Osteoblast (primary cell): ENCODE measurements around the gene RIMBP2. TPM values are rescaled to one million over a fixed set of nuclear protein-coding genes. Genes with fewer than 3 reads are reported as not detected.

Source experiments
- DNase-seq: peaks from one replicate; pipeline ENCODE4 v3.0.0; 2011; ENCODE audit warnings: low spot score, mixed read lengths; ENCODE audit not compliant: insufficient read length; ENCODE audit errors: missing footprints
- H2AFZ ChIP-seq: 2 replicates; pipeline ENCODE4 v1.6.0; 2011; ENCODE audit warnings: mild to moderate bottlenecking, low read length
- H3K27ac ChIP-seq: 2 replicates; pipeline ENCODE4 v1.5.1; 2011; ENCODE audit warnings: mild to moderate bottlenecking, low read depth, low read length, moderate library complexity
- H3K27me3 ChIP-seq: 2 replicates; pipeline ENCODE4 v1.6.0; 2012; ENCODE audit warnings: mild to moderate bottlenecking, control low read depth, inconsistent platforms, low read length, moderate library complexity; ENCODE audit not compliant: insufficient read depth
- H3K36me3 ChIP-seq: 2 replicates; pipeline ENCODE4 v1.5.1; 2011; ENCODE audit warnings: mild to moderate bottlenecking, low read length, control low read depth, moderate library complexity; ENCODE audit not compliant: insufficient read depth
- H3K4me1 ChIP-seq: 2 replicates; pipeline ENCODE4 v1.5.1; 2011; ENCODE audit warnings: mild to moderate bottlenecking, low read length, control low read depth, moderate library complexity; ENCODE audit not compliant: insufficient read depth
- H3K4me2 ChIP-seq: 2 replicates; pipeline ENCODE4 v1.6.0; 2011; ENCODE audit warnings: mild to moderate bottlenecking, low read length; ENCODE audit not compliant: insufficient read depth
- H3K4me3 ChIP-seq: fragments of 200-600 bp; sonication (generic); 3 replicates; pipeline ENCODE4 v1.5.1; 2012; ENCODE audit warnings: mild to moderate bottlenecking, low read length, inconsistent platforms; ENCODE audit not compliant: insufficient read depth
- H3K79me2 ChIP-seq: 2 replicates; pipeline ENCODE4 v1.6.0; 2012; ENCODE audit warnings: mild to moderate bottlenecking, low read length, control low read depth, inconsistent platforms; ENCODE audit not compliant: insufficient read depth
- H3K9me3 ChIP-seq: 2 replicates; pipeline ENCODE4 v1.5.1; 2011; ENCODE audit warnings: low read depth, low read length, control low read depth
- H4K20me1 ChIP-seq: 2 replicates; pipeline ENCODE4 v1.6.0; 2012; ENCODE audit warnings: mild to moderate bottlenecking, low read length, control low read depth; ENCODE audit not compliant: insufficient read depth
- total RNA-seq: library from RNA; depleted of rRNA; stranded (reverse); fragments of >200 nt; gene quantifications from 2 replicates; pipeline ENCODE4 v1.2.3, GENCODE V29; 2012
- TF ChIP-seq, protein P1 (sequence below): IDR thresholded peaks from 2 replicates; pipeline ENCODE4 v1.5.1; 2011; ENCODE audit warnings: mild to moderate bottlenecking, low read depth, low read length, moderate library complexity; ENCODE audit errors: extremely low read depth

Gene RIMBP2
- total RNA-seq, 1 donor: not detected

DNA sequence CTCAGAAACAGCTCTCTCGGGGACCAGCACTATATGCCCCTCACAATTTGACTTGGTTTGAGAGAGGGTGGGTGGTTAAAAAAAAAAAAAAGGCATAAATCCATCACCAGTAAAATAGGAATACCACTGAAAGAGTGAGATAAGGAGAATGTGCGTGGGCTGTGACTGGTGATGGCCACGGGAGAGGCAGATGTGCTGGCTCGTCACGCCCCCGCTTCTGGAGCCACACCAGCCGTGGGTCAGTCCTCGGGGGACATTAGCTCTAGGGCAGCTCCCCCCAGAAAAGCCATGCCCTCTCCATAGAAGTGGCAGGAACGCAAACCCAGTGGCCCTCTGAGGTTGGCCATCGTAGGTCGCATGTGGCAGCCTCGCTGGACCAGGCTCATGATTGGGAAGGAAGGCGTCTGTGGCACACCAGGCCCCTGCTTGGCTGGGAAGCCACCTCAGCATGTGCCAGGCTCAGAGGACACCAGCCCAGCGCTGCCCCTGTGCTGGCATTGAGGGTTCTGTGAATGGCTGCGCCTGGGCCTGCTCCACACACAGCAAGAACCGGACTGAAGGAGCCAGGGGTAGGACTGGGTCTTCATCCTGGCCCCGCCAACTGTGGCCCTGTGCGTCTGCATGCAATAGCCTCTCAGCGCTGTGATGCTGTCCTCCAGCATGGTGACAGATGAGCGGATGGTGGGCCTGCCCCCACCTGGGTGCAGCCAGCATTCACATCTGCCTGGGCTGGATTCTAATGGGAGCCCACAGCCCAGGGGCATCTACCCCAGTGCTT lies 267.9 kb downstream of the RIMBP2 start:
- Histone ChIP-seq H2AFZ (no peak overlapping the region), H4K20me1 (no peaks in the 10 kb centered on the region), H3K4me3 (no peak overlapping the region), H3K4me2 (no peak overlapping the region), H3K27me3 (no peaks in the 10 kb centered on the region), H3K4me1 (no peaks in the 10 kb centered on the region), H3K79me2 (no peaks in the 10 kb centered on the region), H3K27ac (no peak overlapping the region), H3K9me3 (peaks cover 2% of the 10 kb centered on the region), H3K36me3 (no peaks in the 10 kb centered on the region)
- TF ChIP-seq, protein P1, sequence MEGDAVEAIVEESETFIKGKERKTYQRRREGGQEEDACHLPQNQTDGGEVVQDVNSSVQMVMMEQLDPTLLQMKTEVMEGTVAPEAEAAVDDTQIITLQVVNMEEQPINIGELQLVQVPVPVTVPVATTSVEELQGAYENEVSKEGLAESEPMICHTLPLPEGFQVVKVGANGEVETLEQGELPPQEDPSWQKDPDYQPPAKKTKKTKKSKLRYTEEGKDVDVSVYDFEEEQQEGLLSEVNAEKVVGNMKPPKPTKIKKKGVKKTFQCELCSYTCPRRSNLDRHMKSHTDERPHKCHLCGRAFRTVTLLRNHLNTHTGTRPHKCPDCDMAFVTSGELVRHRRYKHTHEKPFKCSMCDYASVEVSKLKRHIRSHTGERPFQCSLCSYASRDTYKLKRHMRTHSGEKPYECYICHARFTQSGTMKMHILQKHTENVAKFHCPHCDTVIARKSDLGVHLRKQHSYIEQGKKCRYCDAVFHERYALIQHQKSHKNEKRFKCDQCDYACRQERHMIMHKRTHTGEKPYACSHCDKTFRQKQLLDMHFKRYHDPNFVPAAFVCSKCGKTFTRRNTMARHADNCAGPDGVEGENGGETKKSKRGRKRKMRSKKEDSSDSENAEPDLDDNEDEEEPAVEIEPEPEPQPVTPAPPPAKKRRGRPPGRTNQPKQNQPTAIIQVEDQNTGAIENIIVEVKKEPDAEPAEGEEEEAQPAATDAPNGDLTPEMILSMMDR: no peak
- DNase-seq: no peak

DNA sequence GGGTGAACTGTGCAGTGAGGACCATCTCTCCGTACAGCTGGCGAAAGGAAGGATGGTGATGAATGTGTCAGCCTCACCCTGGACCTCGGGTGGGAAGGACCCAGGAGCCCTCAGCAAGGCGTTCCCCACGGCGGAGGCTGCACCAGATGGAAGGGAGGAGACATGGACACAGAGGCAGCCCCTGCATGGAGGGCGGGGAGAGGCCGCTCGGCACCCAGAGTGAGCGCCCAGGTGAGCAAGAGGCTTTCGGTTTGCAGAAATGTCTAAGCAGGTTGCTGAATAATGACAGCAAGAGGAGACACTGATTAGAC lies 268.5 kb downstream of the RIMBP2 start:
- Histone ChIP-seq H3K4me3 (no peak overlapping the region), H3K9me3 (peaks cover 2% of the 10 kb centered on the region), H3K36me3 (no peaks in the 10 kb centered on the region), H3K79me2 (no peaks in the 10 kb centered on the region), H3K4me1 (no peaks in the 10 kb centered on the region), H4K20me1 (no peaks in the 10 kb centered on the region), H3K27me3 (no peaks in the 10 kb centered on the region), H2AFZ (no peak overlapping the region), H3K4me2 (no peak overlapping the region), H3K27ac (no peak overlapping the region)
- TF ChIP-seq, protein P1: no peak
- no peak for DNase-seq

DNA sequence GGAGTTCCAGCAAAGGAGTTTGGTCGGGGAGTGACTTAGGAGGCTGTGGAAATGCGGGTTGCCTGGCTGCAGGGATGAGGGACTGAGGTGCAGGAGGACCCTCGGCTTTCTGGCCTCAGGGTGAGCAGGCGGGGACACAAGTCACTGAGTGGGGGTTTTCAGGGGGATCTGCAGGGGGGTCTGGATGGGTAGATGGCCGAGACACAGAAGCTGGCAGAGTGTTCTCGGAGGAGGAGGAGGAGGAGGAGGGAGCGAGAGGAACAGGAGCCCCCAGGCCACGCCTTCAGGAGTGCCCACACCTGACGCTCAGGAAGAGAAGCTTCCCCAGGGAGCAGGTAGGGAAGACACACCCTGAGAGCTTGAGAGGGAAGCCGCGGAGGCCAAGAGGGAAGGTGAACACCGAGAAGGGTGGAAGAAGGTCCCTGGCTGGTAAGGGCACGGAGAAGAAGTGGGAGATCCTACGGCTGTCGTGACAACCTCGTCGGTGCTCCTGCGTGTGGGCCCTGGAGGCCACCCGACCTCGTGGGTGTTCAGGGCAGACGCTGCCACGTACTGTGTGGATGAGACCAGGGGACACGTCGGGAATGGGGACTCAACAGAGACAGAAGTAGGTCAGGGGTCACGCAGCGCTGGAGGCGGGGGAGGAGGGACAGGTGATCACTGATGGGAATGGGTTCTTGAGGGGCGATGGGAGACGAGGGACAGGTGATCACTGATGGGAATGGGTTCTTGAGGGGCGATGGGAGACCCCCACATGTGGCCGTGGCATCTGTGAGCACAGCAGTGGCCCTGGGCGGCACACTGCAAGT lies 269.0 kb downstream of the RIMBP2 start:
- Histone ChIP-seq H3K79me2 (no peaks in the 10 kb centered on the region), H3K4me3 (no peak overlapping the region), H3K27me3 (no peaks in the 10 kb centered on the region), H4K20me1 (no peaks in the 10 kb centered on the region), H2AFZ (no peak overlapping the region), H3K27ac (no peak overlapping the region), H3K9me3 (peaks cover 2% of the 10 kb centered on the region), H3K4me1 (no peaks in the 10 kb centered on the region), H3K4me2 (no peak overlapping the region), H3K36me3 (no peaks in the 10 kb centered on the region)
- no peak for DNase-seq
- TF ChIP-seq, protein P1: no peak

DNA sequence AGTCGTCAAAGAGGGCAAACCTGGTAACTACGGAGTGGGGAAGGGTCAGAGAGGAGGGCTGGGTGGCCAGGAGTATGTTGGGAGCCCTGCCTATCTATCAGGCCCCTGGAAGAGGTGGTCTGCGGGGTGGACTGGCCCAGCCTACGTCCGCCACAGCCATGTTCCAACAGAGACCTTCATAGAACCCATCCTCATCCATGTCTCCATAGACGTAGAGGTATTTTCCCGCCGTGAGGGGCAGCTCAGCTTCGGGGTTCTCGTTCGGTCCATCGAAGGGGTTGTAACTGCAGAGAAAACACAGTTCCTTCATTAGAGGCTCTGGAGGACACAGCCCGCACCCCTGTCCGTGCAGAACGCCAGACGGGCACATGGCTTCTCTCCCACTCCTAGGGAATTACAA lies 271.1 kb downstream of the RIMBP2 start:
- peaks cover 3% of the 10 kb centered on the region for H3K9me3 ChIP-seq
- no peaks in the 10 kb centered on the region for H3K27me3 ChIP-seq
- no peaks in the 10 kb centered on the region for H3K79me2 ChIP-seq
- H3K4me3 ChIP-seq: no peak overlapping the region
- H2AFZ ChIP-seq: no peak overlapping the region
- no peaks in the 10 kb centered on the region for H3K4me1 ChIP-seq
- H3K4me2 ChIP-seq: no peak overlapping the region
- no peaks in the 10 kb centered on the region for H3K36me3 ChIP-seq
- TF ChIP-seq, protein P1: no peak
- no peaks in the 10 kb centered on the region for H4K20me1 ChIP-seq
- no peak for DNase-seq
- no peak overlapping the region for H3K27ac ChIP-seq
